ENCODE results near the gene IL1R2. TPM values are rescaled to one million over a fixed set of nuclear protein-coding genes. Genes with fewer than 3 reads are reported as not detected.
"Not testable (repeated sequence)": the region's sequence is repeated elsewhere in the genome, so short reads cannot be mapped to it uniquely, and the experiment has no call there.

The IL1R2 gene
- total and polyA plus RNA-seq, 8 donors: 0.39 to 3.8 (median 1.6) TPM

DNA sequence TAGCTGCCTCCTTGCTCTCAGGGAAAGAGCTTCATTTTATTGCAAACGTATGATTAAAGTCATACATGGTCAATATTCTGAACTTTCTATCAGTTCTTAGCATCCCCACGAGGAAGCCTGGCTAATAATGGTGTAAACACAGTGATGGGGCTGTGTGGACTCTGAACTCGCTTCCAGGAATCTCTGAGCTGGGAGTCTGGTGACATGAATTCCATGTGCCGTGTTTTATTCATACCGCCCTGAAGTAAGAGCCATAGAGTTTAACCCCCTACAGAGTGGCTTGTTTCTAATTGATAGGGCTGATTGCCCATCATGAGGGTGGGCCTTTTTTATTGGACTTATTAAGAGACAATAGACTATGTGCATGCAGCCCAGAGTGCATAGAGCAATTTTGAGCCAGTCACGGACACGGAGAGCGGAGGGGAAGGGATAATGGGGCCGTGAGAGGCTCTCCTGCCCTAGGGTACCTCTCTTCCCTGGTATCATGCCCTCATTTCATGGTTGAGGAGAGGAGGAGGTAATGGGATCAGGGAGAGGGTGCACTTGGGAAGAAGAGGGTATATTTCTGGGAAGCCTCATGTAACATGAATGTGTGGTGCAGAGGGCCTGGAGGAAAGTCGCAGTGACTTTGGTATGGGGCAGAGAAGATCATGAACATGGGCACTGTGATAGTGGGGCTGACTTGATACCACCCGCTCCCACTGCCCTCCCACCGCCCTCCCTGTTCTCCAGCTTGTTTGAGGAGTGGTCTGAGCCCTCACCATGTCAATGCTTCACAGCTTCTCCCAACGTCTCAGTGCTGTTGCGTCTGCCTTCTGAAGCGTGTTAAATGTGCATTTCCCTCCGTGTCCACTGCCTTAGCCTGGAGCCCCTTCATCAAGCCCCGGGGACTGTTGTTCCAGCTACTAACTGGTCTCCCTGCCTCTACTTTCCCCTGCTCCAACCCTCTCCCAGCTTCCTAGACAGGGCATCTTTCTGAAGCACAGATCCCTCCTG lies 73.2 kb downstream of the IL1R2 start:
- ATAC-seq (peak; percentile 28 to 59 (median 46)), FAIRE-seq (no peak)

DNA sequence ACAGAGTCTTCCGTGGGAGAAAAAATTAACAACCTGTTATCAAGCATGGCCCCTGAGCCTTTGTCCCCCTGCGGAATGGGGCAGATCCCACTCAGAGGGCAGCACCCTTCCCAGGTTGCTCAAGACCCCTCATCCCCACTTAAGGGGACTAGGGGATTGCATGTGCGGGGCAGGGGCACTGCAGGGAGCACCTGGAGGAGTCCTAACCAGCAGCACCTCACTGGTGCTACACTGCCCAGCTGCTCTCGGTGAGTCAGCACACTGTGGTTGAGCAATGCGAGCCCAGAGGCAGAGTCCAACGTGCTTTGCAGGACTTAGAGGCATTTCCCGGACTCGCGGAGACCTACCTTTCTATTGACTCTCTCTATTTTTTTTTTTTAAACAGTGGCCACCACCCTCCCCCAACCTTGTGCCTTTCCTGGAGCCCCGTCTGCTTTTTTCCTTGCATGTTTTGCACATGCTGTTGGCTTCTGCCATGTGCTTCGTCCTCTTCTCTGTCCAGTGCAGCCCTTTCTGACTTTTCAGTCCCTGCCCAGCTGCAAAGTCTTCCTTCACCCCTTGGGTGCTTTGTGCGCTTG lies 74.0 kb downstream of the IL1R2 start:
- Histone ChIP-seq H3K36me3 (no peaks in the 10 kb centered on the region), H3K9me3 (no peaks in the 10 kb centered on the region), H3K4me1 (peaks cover 12 to 44% (median 25%) of the 10 kb centered on the region in 3 donors), H3K27me3 (no peaks in the 10 kb centered on the region), H3K4me3 (no peak overlapping the region), H3K27ac (peak overlapping the region in 1 of 4 donors; percentile 76)
- FAIRE-seq (no peak), ATAC-seq (no peak), DNase-seq (no peak)
- intact Hi-C loops (cut with DNase I): no loop called here
- TF ChIP-seq, protein P1, sequence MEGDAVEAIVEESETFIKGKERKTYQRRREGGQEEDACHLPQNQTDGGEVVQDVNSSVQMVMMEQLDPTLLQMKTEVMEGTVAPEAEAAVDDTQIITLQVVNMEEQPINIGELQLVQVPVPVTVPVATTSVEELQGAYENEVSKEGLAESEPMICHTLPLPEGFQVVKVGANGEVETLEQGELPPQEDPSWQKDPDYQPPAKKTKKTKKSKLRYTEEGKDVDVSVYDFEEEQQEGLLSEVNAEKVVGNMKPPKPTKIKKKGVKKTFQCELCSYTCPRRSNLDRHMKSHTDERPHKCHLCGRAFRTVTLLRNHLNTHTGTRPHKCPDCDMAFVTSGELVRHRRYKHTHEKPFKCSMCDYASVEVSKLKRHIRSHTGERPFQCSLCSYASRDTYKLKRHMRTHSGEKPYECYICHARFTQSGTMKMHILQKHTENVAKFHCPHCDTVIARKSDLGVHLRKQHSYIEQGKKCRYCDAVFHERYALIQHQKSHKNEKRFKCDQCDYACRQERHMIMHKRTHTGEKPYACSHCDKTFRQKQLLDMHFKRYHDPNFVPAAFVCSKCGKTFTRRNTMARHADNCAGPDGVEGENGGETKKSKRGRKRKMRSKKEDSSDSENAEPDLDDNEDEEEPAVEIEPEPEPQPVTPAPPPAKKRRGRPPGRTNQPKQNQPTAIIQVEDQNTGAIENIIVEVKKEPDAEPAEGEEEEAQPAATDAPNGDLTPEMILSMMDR (IDR thresholded peaks at IDR 0.05): no peak
- 82 to 85% methylated on average over 12 of the region's 12 CpGs for WGBS, 2 donors

More for the DNA sequence above, 73.2 kb downstream of the IL1R2 start:
- WGBS, 2 donors: 65 to 71% methylated on average over 17 of the region's 17 CpGs
- H3K36me3 ChIP-seq: no peaks in the 10 kb centered on the region
- peaks cover 12 to 39% (median 19%) of the 10 kb centered on the region in 3 donors for H3K4me1 ChIP-seq
- TF ChIP-seq, protein P1 (IDR thresholded peaks at IDR 0.05): no peak
- H3K27ac ChIP-seq: peak overlapping the region in 2 of 4 donors; percentile 76 to 80
- no peaks in the 10 kb centered on the region for H3K9me3 ChIP-seq
- H3K4me3 ChIP-seq: no peak overlapping the region
- no peak for DNase-seq
- intact Hi-C loops (cut with DNase I): no loop called here
- H3K27me3 ChIP-seq: no peaks in the 10 kb centered on the region

DNA sequence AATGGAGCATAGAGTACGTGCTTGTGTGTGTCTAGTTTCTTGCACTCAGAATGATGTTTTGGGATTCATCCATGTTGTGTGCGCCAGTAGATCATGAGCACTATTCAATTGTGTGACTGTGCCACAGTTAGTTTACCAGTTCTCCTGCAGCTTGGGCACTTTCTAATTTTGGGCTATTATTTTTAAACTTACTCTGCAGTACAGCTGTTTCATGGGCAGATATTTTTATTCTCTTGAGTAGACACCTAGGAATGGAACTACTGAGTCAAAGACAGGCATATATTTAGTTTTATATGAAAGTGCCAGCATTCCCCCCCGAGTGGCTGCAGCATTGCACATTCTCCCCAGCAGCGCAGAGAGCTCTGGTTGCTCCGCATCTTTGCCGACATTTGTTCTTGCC lies 74.8 kb downstream of the IL1R2 start:
- no peaks in the 10 kb centered on the region for H3K27me3 ChIP-seq
- no peak for ATAC-seq
- no peak for FAIRE-seq
- H3K36me3 ChIP-seq: no peaks in the 10 kb centered on the region
- no peak overlapping the region for H3K4me3 ChIP-seq
- no peaks in the 10 kb centered on the region for H3K9me3 ChIP-seq
- no peak for DNase-seq
- no peak overlapping the region for H3K27ac ChIP-seq
- 61 to 91% methylated on average over 6 of the region's 6 CpGs for WGBS, 2 donors
- TF ChIP-seq, protein P1 (IDR thresholded peaks at IDR 0.05): no peak
- H3K4me1 ChIP-seq: peaks cover 12 to 49% (median 25%) of the 10 kb centered on the region in 3 donors
- intact Hi-C loops (cut with DNase I): no loop called here

DNA sequence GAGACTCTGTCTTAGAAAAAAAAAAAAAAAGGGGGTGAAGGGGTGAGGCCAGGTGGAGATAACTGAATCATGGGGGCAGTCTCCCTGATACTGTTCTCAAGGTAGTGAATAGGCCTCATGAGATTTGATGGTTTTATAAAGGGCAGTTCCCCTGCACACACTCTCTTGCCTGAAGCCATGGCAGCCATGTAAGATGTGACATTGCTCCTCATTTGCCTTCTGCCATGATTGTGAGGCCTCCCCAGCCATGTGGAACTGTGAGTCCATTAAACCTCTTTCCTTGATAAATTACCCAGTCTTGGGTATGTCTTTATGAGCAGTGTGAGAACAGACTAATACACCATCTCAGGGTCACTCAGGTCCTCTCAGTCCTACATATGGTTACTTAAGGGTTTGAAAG lies 76.4 kb downstream of the IL1R2 start:
- DNase-seq; H3K27ac ChIP-seq; ATAC-seq; FAIRE-seq; intact Hi-C loops (cut with DNase I); H3K9me3 ChIP-seq; H3K4me3 ChIP-seq; H3K36me3 ChIP-seq; H3K27me3 ChIP-seq: not testable (repeated sequence)
- peaks cover 12 to 42% (median 25%) of the 10 kb centered on the region in 3 donors for H3K4me1 ChIP-seq

DNA sequence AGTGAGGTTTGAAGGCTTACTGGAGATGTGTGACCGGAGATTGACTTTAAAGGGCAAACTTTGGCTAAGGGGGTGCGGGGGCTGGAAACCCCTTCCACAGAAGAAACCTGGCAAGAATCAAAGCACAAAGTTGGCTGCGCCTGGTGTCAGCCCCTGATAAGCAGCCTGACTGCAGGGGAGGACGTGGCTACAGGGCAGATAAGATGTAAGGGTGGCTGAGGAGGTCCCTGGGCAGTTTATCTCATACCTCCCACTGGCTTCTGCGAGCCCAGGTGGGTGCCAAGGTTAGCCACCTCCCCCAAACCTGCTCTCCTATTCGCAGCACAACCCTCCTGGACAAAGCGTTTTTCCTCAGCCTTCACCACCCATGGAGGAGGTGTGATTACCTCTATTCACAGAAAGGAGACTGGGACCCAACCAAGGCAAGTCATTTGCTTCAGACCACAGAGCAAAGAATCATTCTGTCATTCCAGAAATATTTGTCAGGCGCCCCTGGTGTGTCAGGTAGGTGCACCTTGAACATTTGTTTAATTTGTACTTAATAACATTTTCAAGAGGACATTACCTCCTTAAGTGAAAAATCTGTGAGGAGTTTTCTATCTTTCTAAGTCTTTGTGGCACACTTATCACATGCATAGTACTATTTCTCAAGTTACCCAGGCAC lies 77.7 kb downstream of the IL1R2 start:
- TF ChIP-seq, protein P1 (IDR thresholded peaks at IDR 0.05): no peak
- DNase-seq (no peak), FAIRE-seq (no peak), ATAC-seq (peak in 1 of 4 donors; percentile 4)
- Histone ChIP-seq H3K27ac (peak overlapping the region in 3 of 4 donors; percentile 68 to 87 (median 84)), H3K4me1 (peaks cover 6 to 30% (median 19%) of the 10 kb centered on the region in 3 donors), H3K4me3 (no peak overlapping the region), H3K9me3 (no peaks in the 10 kb centered on the region), H3K36me3 (no peaks in the 10 kb centered on the region), H3K27me3 (no peaks in the 10 kb centered on the region)
- WGBS, 2 donors: 46 to 49% methylated on average over 8 of the region's 8 CpGs
- intact Hi-C loops (cut with DNase I): no loop called here

Measured in pancreas (tissue), 10 donors.